CD14-positive monocyte (primary cell): ENCODE data around the gene STK32B. TPM values are rescaled to one million over a fixed set of nuclear protein-coding genes. Genes with fewer than 3 reads are reported as not detected.

Experiments used
- DNase-seq, 3 donors: peaks; one replicate each; pipeline ENCODE4 v3.0.0-alpha.2; 2011 to 2022
- H2AFZ ChIP-seq: 2 replicates; pipeline ENCODE4 v1.6.0; 2012; ENCODE audit warnings: mild to moderate bottlenecking, low read depth, low read length, inconsistent platforms; ENCODE audit not compliant: insufficient read depth, poor library complexity, severe bottlenecking
- H3K27ac ChIP-seq, 2 donors: 1 replicate in 1 of 2; 2 replicates in 1 of 2; pipeline ENCODE4 v1.5.1; 2012 to 2013; ENCODE audit warnings: low read length in 2 of 2, control low read depth in 1 of 2, inconsistent platforms in 1 of 2, low read depth in 1 of 2, mild to moderate bottlenecking in 1 of 2
- H3K27me3 ChIP-seq, 2 donors: one replicate each; pipeline versions ENCODE4 v1.6.0 to v1.6.1; 2011 to 2013; ENCODE audit warnings: low read length in 2 of 2; ENCODE audit not compliant: control insufficient read depth in 2 of 2, insufficient read depth in 2 of 2
- H3K36me3 ChIP-seq, 2 donors: replicated peaks in 1 of 2; 1 replicate in 1 of 2; 2 replicates in 1 of 2; pipeline versions ENCODE4 v1.5.1 to v1.6.1; 2012 to 2013; ENCODE audit warnings: low read length in 2 of 2, control low read depth in 1 of 2, inconsistent platforms in 1 of 2, mild to moderate bottlenecking in 1 of 2; ENCODE audit not compliant: insufficient read depth in 2 of 2, control insufficient read depth in 1 of 2
- H3K4me1 ChIP-seq, 2 donors: 1 replicate in 1 of 2; 2 replicates in 1 of 2; pipeline versions ENCODE4 v1.5.1 to v1.6.1; 2012 to 2013; ENCODE audit warnings: low read length in 2 of 2, control low read depth in 1 of 2, inconsistent platforms in 1 of 2, mild to moderate bottlenecking in 1 of 2, moderate library complexity in 1 of 2; ENCODE audit not compliant: insufficient read depth in 2 of 2, control insufficient read depth in 1 of 2
- H3K4me2 ChIP-seq: replicated peaks from 2 replicates; pipeline ENCODE3; 2012; ENCODE audit warnings: low read length, moderate library complexity, mild to moderate bottlenecking; ENCODE audit not compliant: poor library complexity, severe bottlenecking; ENCODE audit errors: extremely low read depth
- H3K4me3 ChIP-seq, 3 experiments: fragments of 200-600 bp in 1 of 3; sonication (generic) in 1 of 3; replicated peaks in 1 of 3; 1 replicate in 2 of 3; 2 replicates in 1 of 3; pipeline ENCODE4 v1.5.1; 2011 to 2013; ENCODE audit warnings: low read length in 3 of 3, mild to moderate bottlenecking in 3 of 3, control low read depth in 2 of 3, low read depth in 2 of 3, inconsistent platforms in 1 of 3, moderate library complexity in 1 of 3
- H3K79me2 ChIP-seq: 2 replicates; pipeline ENCODE4 v1.6.0; 2012; ENCODE audit warnings: mild to moderate bottlenecking, control low read depth, inconsistent platforms, low read length, moderate library complexity; ENCODE audit not compliant: insufficient read depth
- H3K9ac ChIP-seq: 2 replicates; pipeline ENCODE4 v1.6.0; 2017; ENCODE audit warnings: low read length, mild to moderate bottlenecking; ENCODE audit not compliant: insufficient read depth, poor library complexity, severe bottlenecking
- H3K9me3 ChIP-seq, 2 donors: replicated peaks in 1 of 2; 1 replicate in 1 of 2; 2 replicates in 1 of 2; pipeline versions ENCODE4 v1.5.1 to v1.6.1; 2012 to 2013; ENCODE audit warnings: low read length in 2 of 2, control low read depth in 1 of 2; ENCODE audit not compliant: control insufficient read depth in 1 of 2, insufficient read depth in 1 of 2
- H4K20me1 ChIP-seq: 2 replicates; pipeline ENCODE4 v1.6.0; 2012; ENCODE audit warnings: mild to moderate bottlenecking, low read length, control low read depth, moderate library complexity; ENCODE audit not compliant: insufficient read depth
- H3K27ac Mint-ChIP-seq, 7 donors: one replicate each; pipeline ENCODE4 v1.8.0; 2020; ENCODE audit warnings: mild to moderate bottlenecking in 7 of 7, mixed read lengths in 7 of 7, moderate library complexity in 6 of 7, inconsistent platforms in 2 of 7
- H3K27me3 Mint-ChIP-seq, 3 donors: one replicate each; pipeline ENCODE4 v1.8.0; 2021 to 2022; ENCODE audit warnings: low read depth in 3 of 3, mild to moderate bottlenecking in 3 of 3, mixed read lengths in 3 of 3, moderate library complexity in 3 of 3, inconsistent platforms in 1 of 3
- H3K36me3 Mint-ChIP-seq, 2 donors: one replicate each; pipeline ENCODE4 v1.8.0; 2020; ENCODE audit warnings: mixed read lengths in 2 of 2, inconsistent platforms in 1 of 2, mild to moderate bottlenecking in 1 of 2
- H3K4me1 Mint-ChIP-seq: one replicate; pipeline ENCODE4 v1.8.0; 2020; ENCODE audit warnings: mild to moderate bottlenecking, mixed read lengths
- H3K4me3 Mint-ChIP-seq, 2 donors: one replicate each; pipeline ENCODE4 v1.8.0; 2020; ENCODE audit warnings: mild to moderate bottlenecking in 2 of 2, mixed read lengths in 2 of 2, moderate library complexity in 1 of 2
- H3K9me3 Mint-ChIP-seq, 7 donors: one replicate each; pipeline ENCODE4 v1.8.0; 2020 to 2022; ENCODE audit warnings: mixed read lengths in 7 of 7, mild to moderate bottlenecking in 6 of 7, moderate library complexity in 6 of 7, inconsistent platforms in 2 of 7
- CTCF ChIP-seq: fragments of 200-600 bp; IDR thresholded peaks from one replicate; pipeline ENCODE4 v1.8.0; 2022; ENCODE audit warnings: antibody characterized with exemption, mild to moderate bottlenecking
- WGBS: methylation state at CpG from one replicate; pipeline ENCODE4 v1.1.5; 2013; ENCODE audit warnings: missing lambda C conversion rate; ENCODE audit not compliant: insufficient coverage; 5-methylcytosine and 5-hydroxymethylcytosine counted together
- intact Hi-C, 2 donors: fragments of 100-400 bp; cut with micrococcal nuclease; formaldehyde crosslinking; loops; one replicate each; pipeline versions ENCODE4 v1.15.0 to v1.15.1; 2023
- polyA plus RNA-seq, 3 donors: library from polyadenylated mRNA; depleted of rRNA in 1 of 3; unstranded in 2 of 3; stranded (reverse) in 1 of 3; fragments of 300-500 nt in 2 of 3; fragments of >200 nt in 1 of 3; fragmentation: Illumina TruSeq in 2 of 3; gene quantifications; 1 replicate in 2 of 3; 2 replicates in 1 of 3; pipeline ENCODE4 v1.2.3, GENCODE V29; 2012 to 2021

STK32B gene
- polyA plus RNA-seq, 3 donors: 0.61 to 1.7 (median 0.75) TPM

GRCh38 chr4:5114950-5115349 lies 63.7 kb downstream of the STK32B start:
- no CpG with 5 or more reads among the region's 1 CpG for WGBS
- no peak overlapping the region for H3K9ac ChIP-seq
- no peak overlapping the region for H3K27ac Mint-ChIP-seq

GRCh38 chr4:5118091-5118786 lies 67.0 kb downstream of the STK32B start:
- Histone ChIP-seq H3K4me1 (no peaks in the 10 kb centered on the region), H3K27ac (no peak overlapping the region), H4K20me1 (no peaks in the 10 kb centered on the region), H3K9me3 (peaks cover 0 to 3% of the 10 kb centered on the region in 2 donors), H3K36me3 (no peaks in the 10 kb centered on the region), H3K79me2 (no peaks in the 10 kb centered on the region), H3K4me2 (no peak overlapping the region), H3K9ac (no peak overlapping the region), H3K4me3 (no peak overlapping the region), H3K27me3 (no peaks in the 10 kb centered on the region), H2AFZ (no peak overlapping the region)
- Mint-ChIP-seq H3K4me1 (no peaks in the 10 kb centered on the region), H3K27ac (no peak overlapping the region), H3K4me3 (no peak overlapping the region), H3K9me3 (peaks cover 0 to 4% (median 0%) of the 10 kb centered on the region in 7 donors), H3K27me3 (peaks cover 0 to 1% (median 0%) of the 10 kb centered on the region in 3 donors), H3K36me3 (no peaks in the 10 kb centered on the region)
- no peak for DNase-seq
- 96% methylated on average over 5 of the region's 6 CpGs for WGBS
- TF ChIP-seq CTCF: no peak
- intact Hi-C loops: no loop called here

More at GRCh38 chr4:5114950-5115349, 63.7 kb downstream of the STK32B start:
- H3K9me3 Mint-ChIP-seq: peaks cover 0 to 4% (median 2%) of the 10 kb centered on the region in 7 donors
- no peaks in the 10 kb centered on the region for H3K36me3 Mint-ChIP-seq
- Histone ChIP-seq H2AFZ (no peak overlapping the region), H3K36me3 (no peaks in the 10 kb centered on the region), H3K4me1 (no peaks in the 10 kb centered on the region), H3K9me3 (peaks cover 0 to 3% of the 10 kb centered on the region in 2 donors), H3K4me2 (no peak overlapping the region), H3K4me3 (no peak overlapping the region), H4K20me1 (no peaks in the 10 kb centered on the region), H3K27me3 (no peaks in the 10 kb centered on the region), H3K27ac (no peak overlapping the region), H3K79me2 (no peaks in the 10 kb centered on the region)
- no peaks in the 10 kb centered on the region for H3K4me1 Mint-ChIP-seq
- H3K27me3 Mint-ChIP-seq: peaks cover 0 to 3% (median 0%) of the 10 kb centered on the region in 3 donors
- TF ChIP-seq CTCF: no peak
- no peak overlapping the region for H3K4me3 Mint-ChIP-seq
- no peak for DNase-seq
- intact Hi-C loops: no loop called here
